Measurements from ENCODE around the gene PHACTR4. TPM values are rescaled to one million over a fixed set of nuclear protein-coding genes. Genes with fewer than 3 reads are reported as not detected.
"Not testable (repeated sequence)": the region's sequence is repeated elsewhere in the genome, so short reads cannot be mapped to it uniquely, and the experiment has no call there.

The PHACTR4 gene
- total RNA-seq, 2 donors from 2014 or later = 49.9 to 65.0 TPM

- no peaks in the 10 kb centered on the region for H3K27me3 Mint-ChIP-seq (ENCODE audit: insufficient read depth)
- no peak overlapping the region for H3K4me3 Mint-ChIP-seq
- WGBS, 2 experiments (ENCODE audit: insufficient coverage in 1 of 2, insufficient read length in 1 of 2) = 92 to 98% methylated on average over 2 to 4 of the region's 4 CpGs
- H3K27ac Mint-ChIP-seq = no peak overlapping the region
- no peaks in the 10 kb centered on the region for H3K27me3 ChIP-seq (ENCODE audit: control insufficient read depth, insufficient read depth, low read length, poor library complexity, severe bottlenecking)
- no peak overlapping the region for H3K4me3 ChIP-seq (ENCODE audit: low read length)
- no peaks in the 10 kb centered on the region for H3K4me1 Mint-ChIP-seq
- no peak for DNase-seq
- no peak overlapping the region for H3K9ac ChIP-seq (ENCODE audit: extremely low read depth, low read length, poor library complexity, severe bottlenecking)
- no peaks in the 10 kb centered on the region for H3K4me1 ChIP-seq (ENCODE audit: control insufficient read depth, insufficient read depth, low read length)
- H3K9me3 Mint-ChIP-seq = peaks cover 10% of the 10 kb centered on the region
- no peak overlapping the region for H3K27ac ChIP-seq (ENCODE audit: low read depth, low read length)
- peaks cover 18% of the 10 kb centered on the region for H3K36me3 Mint-ChIP-seq (ENCODE audit: low read depth)
- H3K36me3 ChIP-seq (ENCODE audit: control insufficient read depth, insufficient read depth, low read length) = peaks cover 4% of the 10 kb centered on the region
- H3K9me3 ChIP-seq (ENCODE audit: control insufficient read depth, low read length) = no peaks in the 10 kb centered on the region
- TF ChIP-seq CTCF (conservative IDR thresholded peaks at IDR 0.05) = no peak
These were observed 78.1 kb downstream of the PHACTR4 start for GRCh38 chr1:28447679-28448078.

- not testable (repeated sequence) for H3K9me3 Mint-ChIP-seq; H3K27me3 Mint-ChIP-seq (ENCODE audit: insufficient read depth); H3K27ac Mint-ChIP-seq; H3K9me3 ChIP-seq (ENCODE audit: control insufficient read depth, low read length); H3K36me3 ChIP-seq (ENCODE audit: control insufficient read depth, insufficient read depth, low read length); H3K4me3 Mint-ChIP-seq; H3K4me3 ChIP-seq (ENCODE audit: low read length); H3K27ac ChIP-seq (ENCODE audit: low read depth, low read length); DNase-seq; H3K4me1 ChIP-seq (ENCODE audit: control insufficient read depth, insufficient read depth, low read length); H3K4me1 Mint-ChIP-seq; H3K27me3 ChIP-seq (ENCODE audit: control insufficient read depth, insufficient read depth, low read length, poor library complexity, severe bottlenecking); H3K9ac ChIP-seq (ENCODE audit: extremely low read depth, low read length, poor library complexity, severe bottlenecking)
- peaks cover 15% of the 10 kb centered on the region for H3K36me3 Mint-ChIP-seq (ENCODE audit: low read depth)
- 95 to 98% methylated on average over 5 to 6 of the region's 8 CpGs for WGBS, 2 experiments (ENCODE audit: insufficient coverage in 1 of 2, insufficient read length in 1 of 2)
These were observed 78.6 kb downstream of the PHACTR4 start for GRCh38 chr1:28448094-28448611.

DNA sequence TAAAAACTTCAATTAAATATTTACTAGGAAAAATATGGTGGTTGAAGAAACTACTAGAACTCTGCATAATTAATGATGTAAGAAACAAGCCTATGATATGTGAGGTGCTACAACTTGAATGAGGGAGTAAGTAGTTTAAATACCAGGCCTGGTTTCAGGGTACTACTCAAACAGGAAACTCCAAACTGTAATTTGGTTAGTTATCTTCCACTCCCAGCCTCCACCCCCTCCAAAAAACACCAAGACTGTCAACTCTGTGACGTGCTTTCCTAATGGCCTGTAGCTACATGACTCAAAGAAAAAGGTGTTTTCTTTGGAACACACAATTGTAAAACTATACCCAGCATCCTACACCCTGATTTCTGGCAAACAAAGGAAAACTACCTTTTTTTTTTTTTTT, 80.4 kb downstream of the PHACTR4 start:
- Mint-ChIP-seq H3K4me1 (no peaks in the 10 kb centered on the region), H3K4me3 (no peak overlapping the region), H3K27me3 (ENCODE audit: insufficient read depth) (no peaks in the 10 kb centered on the region), H3K36me3 (ENCODE audit: low read depth) (peaks cover 13% of the 10 kb centered on the region), H3K27ac (peak overlapping the region; percentile 36), H3K9me3 (no peaks in the 10 kb centered on the region)
- Histone ChIP-seq H3K9ac (ENCODE audit: extremely low read depth, low read length, poor library complexity, severe bottlenecking) (no peak overlapping the region), H3K27ac (ENCODE audit: low read depth, low read length) (no peak overlapping the region), H3K4me1 (ENCODE audit: control insufficient read depth, insufficient read depth, low read length) (no peaks in the 10 kb centered on the region), H3K4me3 (ENCODE audit: low read length) (no peak overlapping the region), H3K36me3 (ENCODE audit: control insufficient read depth, insufficient read depth, low read length) (peaks cover 7% of the 10 kb centered on the region), H3K9me3 (ENCODE audit: control insufficient read depth, low read length) (no peaks in the 10 kb centered on the region), H3K27me3 (ENCODE audit: control insufficient read depth, insufficient read depth, low read length, poor library complexity, severe bottlenecking) (no peaks in the 10 kb centered on the region)
- no peak for TF ChIP-seq CTCF (conservative IDR thresholded peaks at IDR 0.05)
- WGBS, 2 experiments (ENCODE audit: insufficient coverage in 1 of 2, insufficient read length in 1 of 2) = 92 to 100% methylated on average over 1 of the region's 1 CpG
- DNase-seq = no peak

DNA sequence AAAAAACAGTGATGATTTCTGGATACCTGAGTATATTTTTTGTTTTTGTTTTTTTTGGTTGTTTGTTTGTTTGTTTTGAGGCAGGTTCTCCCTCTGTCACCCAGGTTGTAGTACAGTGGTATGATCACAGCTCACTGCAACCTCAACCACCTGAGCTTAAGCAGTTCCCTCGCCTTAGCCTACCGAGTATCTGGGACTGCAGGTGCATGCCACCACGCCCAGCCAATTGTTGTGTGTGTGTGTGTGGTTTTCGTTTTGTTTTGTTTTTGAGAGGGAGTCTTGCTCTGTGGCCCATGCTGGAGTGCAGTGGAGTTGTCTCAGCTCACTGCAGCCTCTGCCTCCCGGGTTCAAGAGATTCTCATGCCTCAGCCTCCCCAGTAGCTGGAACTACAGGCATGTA, 81.0 kb downstream of the PHACTR4 start:
- H3K9me3 ChIP-seq (ENCODE audit: control insufficient read depth, low read length) = no peaks in the 10 kb centered on the region
- Mint-ChIP-seq H3K36me3 (ENCODE audit: low read depth) (peaks cover 13% of the 10 kb centered on the region), H3K27me3 (ENCODE audit: insufficient read depth) (no peaks in the 10 kb centered on the region), H3K4me1 (no peaks in the 10 kb centered on the region), H3K9me3 (no peaks in the 10 kb centered on the region), H3K27ac (no peak overlapping the region), H3K4me3 (no peak overlapping the region)
- DNase-seq = no peak
- H3K4me3 ChIP-seq (ENCODE audit: low read length) = no peak overlapping the region
- H3K36me3 ChIP-seq (ENCODE audit: control insufficient read depth, insufficient read depth, low read length) = peaks cover 7% of the 10 kb centered on the region
- WGBS, 2 experiments (ENCODE audit: insufficient coverage in 1 of 2, insufficient read length in 1 of 2) = 96% methylated on average over 5 of the region's 5 CpGs; no CpG with 5 or more reads in 1 of the 2 experiments
- H3K27ac ChIP-seq (ENCODE audit: low read depth, low read length) = no peak overlapping the region
- no peak for TF ChIP-seq CTCF (conservative IDR thresholded peaks at IDR 0.05)
- H3K4me1 ChIP-seq (ENCODE audit: control insufficient read depth, insufficient read depth, low read length) = no peaks in the 10 kb centered on the region
- H3K27me3 ChIP-seq (ENCODE audit: control insufficient read depth, insufficient read depth, low read length, poor library complexity, severe bottlenecking) = no peaks in the 10 kb centered on the region
- H3K9ac ChIP-seq (ENCODE audit: extremely low read depth, low read length, poor library complexity, severe bottlenecking) = no peak overlapping the region

Measured in endodermal cell (in vitro differentiated cells).